ENCODE results near the gene PTPRE.

Gene PTPRE

GRCh38 chr10:127908106-127908958, 1.4 kb downstream of the PTPRE start:
- no peak for DNase-seq

DNA sequence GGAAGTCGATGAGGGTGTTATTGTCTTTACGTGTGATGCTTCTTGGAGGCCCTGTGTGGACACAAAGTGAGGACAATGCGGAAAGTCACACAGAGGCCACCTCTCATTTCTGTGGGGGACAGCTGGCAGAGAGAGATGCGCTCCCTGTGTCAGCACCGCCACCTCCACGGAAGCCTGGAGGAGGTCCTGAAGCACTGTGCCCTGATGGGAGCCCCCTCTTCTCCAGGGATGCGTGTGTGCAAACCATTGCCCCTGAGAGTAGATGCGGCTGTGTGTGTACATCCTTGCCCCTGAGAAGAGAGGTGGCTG, 2.0 kb downstream of the PTPRE start:
- no peak for DNase-seq

GRCh38 chr10:127909716-127910463, 3.0 kb downstream of the PTPRE start:
- no peak for DNase-seq

- no peak for DNase-seq
Measured at GRCh38 chr10:127910464-127910770, 3.5 kb downstream of the PTPRE start.

- no peak for DNase-seq
Measured at GRCh38 chr10:127911218-127911866, 4.4 kb downstream of the PTPRE start.

DNA sequence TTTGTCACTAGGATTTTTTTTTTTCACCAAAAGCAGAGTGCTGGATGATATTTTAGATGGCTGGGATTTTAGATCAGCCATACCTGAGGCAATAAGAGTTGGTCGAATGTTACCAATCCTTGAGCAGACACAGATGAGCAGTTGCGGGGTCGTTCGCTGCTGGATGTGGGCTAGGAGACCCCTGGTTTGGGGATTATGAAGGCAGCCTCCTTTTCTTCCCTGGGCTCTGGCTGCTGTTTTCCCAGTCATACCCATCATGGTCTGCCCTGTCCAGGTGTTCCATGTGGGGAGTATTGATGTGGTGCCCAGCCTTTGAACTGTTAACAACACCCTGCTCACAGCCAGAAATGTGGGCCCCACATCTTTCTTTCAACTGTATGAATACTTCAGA, 5.0 kb downstream of the PTPRE start:
- no peak for DNase-seq

GRCh38 chr10:127912607-127913367, 5.9 kb downstream of the PTPRE start:
- no peak for DNase-seq

DNA sequence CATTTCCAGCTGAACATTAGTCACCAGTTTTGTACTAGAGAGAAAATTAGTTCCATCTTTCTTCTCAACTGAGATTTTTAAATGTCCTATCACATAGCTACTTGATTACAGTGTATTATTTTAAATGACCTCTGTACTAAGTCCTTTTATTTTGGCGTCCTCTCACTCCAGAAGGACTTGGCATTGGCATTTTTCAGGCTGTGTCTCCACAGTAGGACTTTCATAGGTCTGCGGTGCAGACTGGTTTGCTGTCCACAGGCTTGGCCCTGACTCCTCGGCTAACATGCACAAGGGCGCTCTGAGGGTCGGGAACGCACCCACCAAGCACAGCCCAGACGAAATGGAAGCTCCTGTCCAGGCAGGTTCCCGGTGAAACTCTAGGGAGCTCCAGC, 6.5 kb downstream of the PTPRE start:
- DNase-seq: no peak

DNA sequence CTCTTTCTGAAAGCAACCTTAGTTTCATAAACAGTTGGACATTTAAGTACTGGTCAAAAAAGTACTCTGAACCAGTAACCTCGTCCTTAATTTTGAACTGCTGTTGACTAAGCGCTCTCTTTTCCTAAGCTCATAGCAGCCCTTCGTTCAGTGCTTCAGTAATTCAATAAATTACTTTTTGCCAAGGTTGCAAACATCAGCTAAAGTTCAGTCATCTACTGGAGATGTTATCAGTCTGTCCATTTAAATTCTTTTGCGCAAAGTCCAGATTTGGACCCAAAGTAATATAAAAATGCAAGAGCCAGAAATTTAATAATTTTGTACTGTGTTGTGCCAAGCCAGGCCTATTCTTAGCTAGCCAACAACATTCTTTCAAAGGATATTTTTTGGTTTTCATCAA, 8.4 kb downstream of the PTPRE start:
- no peak for DNase-seq

- no peak for DNase-seq
Measured at GRCh38 chr10:127916826-127917225, 9.9 kb downstream of the PTPRE start.

GRCh38 chr10:127918572-127918971, 11.7 kb downstream of the PTPRE start:
- no peak for DNase-seq

- DNase-seq: no peak
Measured at GRCh38 chr10:127919418-127920271, 12.7 kb downstream of the PTPRE start.

DNA sequence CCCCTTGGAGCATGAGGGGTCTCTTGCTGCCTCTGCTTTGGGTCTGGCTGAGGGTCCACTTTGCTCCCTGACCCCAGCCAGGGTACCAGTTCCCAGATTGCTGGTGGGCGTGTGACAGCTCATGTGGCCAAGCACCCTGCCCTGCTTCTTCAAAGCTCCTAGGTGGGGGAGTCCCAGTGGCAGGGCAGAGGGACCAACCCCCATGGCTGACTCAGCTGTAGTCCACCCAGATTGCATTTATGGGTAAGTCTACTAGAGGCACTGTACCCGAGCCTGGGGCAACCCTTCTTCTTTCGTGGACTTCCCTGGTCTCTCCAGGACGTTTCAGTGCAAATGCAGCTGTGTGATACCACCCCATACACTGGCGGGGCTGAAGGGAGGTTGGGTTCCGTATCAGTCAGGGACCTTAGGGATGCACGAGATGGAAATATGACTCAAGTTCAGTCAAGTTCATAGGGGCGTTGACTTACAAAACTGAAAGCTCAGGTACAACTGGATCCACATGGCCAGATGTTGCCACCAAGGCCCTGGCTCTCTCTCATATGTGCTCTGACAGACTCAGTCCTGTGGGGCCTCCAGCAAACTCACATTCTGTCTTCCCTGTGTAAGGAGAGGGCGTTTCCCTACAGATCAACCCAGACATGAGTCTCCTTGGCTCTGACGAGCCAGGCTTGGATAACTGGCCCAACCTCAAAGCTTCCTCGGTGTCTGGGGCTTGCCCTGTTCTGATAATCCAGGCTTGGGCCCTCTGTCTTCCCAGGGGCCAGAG, 13.6 kb downstream of the PTPRE start:
- no peak for DNase-seq

GRCh38 chr10:127921075-127921752, 14.3 kb downstream of the PTPRE start:
- no peak for DNase-seq

DNA sequence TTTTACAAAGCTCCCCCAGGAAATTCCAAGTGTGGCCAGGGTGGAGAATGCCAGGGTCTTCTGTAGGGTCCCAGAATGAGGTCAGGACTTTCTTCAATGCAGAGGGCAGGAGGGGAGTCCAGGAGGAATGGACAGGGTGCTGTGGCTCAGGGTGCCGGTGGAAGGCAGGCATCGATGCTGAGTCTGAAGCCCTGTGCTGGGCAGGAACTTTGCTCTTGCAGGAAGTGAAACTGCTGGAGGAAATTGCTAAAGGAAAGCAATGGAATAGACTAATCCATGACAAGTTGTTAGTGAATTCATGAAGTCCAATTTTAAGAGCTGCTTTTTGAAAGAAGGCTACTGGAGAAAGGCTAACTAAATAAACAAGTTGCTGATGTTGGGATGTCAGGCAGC, 14.8 kb downstream of the PTPRE start:
- no peak for DNase-seq

DNA sequence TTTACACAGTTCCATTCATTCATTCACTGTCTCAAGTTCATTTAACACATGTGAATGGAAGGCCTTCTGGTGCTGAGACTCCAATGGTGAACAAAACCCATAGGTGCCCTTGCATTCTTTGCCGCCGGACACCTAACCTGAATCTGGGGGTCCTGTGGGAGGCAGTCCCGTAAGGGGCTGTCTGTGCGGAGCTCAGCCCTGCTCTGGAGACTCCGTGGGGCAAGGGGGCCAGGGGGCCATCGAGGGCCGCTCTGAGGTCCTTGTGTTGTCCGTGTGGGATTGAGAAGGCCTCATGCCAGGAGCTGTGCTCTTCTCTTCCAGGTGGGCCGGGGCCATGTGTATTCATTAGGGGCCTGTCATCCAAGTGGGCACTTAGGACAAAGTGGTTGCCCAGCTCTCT, 15.3 kb downstream of the PTPRE start:
- DNase-seq: no peak

GRCh38 chr10:127922675-127923366, 15.9 kb downstream of the PTPRE start:
- no peak for DNase-seq

GRCh38 chr10:127923646-127924045, 16.7 kb downstream of the PTPRE start:
- no peak for DNase-seq

DNA sequence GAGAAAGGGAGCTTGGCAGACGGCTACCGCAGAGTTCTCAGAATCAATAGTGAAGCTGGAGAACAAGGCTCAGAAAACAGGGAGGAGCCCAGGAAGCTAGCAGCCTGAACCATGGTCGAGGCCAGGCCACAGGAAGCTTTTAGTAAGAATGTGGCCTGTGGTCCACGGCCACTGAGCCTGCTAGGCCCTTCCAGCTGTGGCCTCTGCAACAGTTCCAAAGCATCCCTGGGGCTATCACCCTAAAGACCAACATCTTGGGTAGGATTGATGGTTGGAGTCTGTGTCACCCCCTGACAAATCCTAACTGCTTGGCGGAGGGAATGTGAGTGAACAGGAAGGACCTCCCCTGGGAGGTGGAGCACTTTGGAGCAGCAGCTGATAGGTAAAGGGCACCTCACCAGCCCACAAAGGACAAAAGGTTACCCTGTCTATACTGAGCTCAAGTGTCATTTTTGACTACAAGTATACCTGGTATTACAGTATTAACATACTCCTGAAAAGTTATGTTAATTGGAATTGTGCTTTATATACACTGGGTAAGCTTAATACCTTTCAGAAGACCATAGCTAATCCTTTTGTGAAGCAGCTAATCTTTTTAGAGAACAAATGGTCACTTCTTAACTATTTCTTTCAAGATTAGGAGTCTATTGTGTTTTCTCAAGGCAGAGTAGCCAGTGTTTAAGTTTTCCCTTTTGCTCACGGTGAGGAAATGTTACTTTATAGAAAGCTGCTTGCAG, 18.7 kb downstream of the PTPRE start:
- no peak for DNase-seq

- DNase-seq: no peak
Measured at GRCh38 chr10:127926455-127926854, 19.6 kb downstream of the PTPRE start.

Measured in stimulated activated CD4-positive, alpha-beta T cell treated with anti-CD3 and anti-CD28 coated beads, Interleukin-4, amount 100 ng/mL, for 4 hours (primary cell).